Activated CD4-positive, alpha-beta T cell treated with anti-CD3 and anti-CD28 coated beads, Interleukin-2, amount 10 ng/mL, durations not matched to agents 24 days and 14 days (primary cell): ENCODE results near the gene KCNQ5. TPM values are rescaled to one million over a fixed set of nuclear protein-coding genes. Genes with fewer than 3 reads are reported as not detected.

ENCODE experiments used
- DNase-seq: peaks from one replicate; pipeline ENCODE4 v3.0.0; 2022
- H3K27ac Mint-ChIP-seq: one replicate; pipeline ENCODE4 v1.8.0; 2022; ENCODE audit warnings: mild to moderate bottlenecking, mixed read lengths
- H3K27me3 Mint-ChIP-seq: one replicate; pipeline ENCODE4 v1.8.0; 2022; ENCODE audit warnings: mixed read lengths
- H3K36me3 Mint-ChIP-seq: one replicate; pipeline ENCODE4 v1.8.0; 2022; ENCODE audit warnings: low read depth, mild to moderate bottlenecking, mixed read lengths
- H3K4me1 Mint-ChIP-seq: one replicate; pipeline ENCODE4 v1.8.0; 2021; ENCODE audit warnings: mixed read lengths
- H3K4me3 Mint-ChIP-seq: one replicate; pipeline ENCODE4 v1.8.0; 2022; ENCODE audit warnings: mild to moderate bottlenecking, moderate library complexity, mixed read lengths
- H3K9me3 Mint-ChIP-seq: one replicate; pipeline ENCODE4 v1.8.0; 2021; ENCODE audit warnings: mixed read lengths
- intact Hi-C: fragments of 100-400 bp; cut with micrococcal nuclease; formaldehyde crosslinking; loops from one replicate; pipeline ENCODE4 v1.15.1; 2023
- total RNA-seq: library from RNA; stranded (reverse); gene quantifications from 2 replicates; pipeline ENCODE4 v1.2.3, GENCODE V29; 2022

Gene KCNQ5
- total RNA-seq, 1 donor from 2014 or later, result 13.7 TPM

DNA sequence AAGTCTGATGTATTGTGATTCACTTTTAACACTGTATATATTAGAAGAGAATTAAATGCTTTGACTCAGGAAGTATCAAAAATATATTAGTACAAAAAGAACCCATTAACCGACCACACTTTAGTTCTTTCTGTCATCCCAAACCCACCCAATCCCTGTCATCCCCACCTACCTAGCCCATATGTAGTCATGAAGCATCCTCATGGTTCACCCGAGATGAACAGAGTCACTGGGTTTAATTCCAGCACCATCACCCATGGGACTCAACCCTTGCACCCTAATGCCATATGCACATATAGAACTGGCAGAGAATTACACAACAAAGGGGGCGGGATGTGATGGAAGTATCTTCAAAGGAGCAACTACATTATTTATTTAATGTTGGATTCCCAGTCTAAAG is 462.0 kb downstream of the KCNQ5 start:
- Mint-ChIP-seq H3K9me3 (no peaks in the 10 kb centered on the region), H3K27me3 (no peaks in the 10 kb centered on the region), H3K27ac (no peak overlapping the region), H3K4me3 (no peak overlapping the region), H3K4me1 (peaks cover 2% of the 10 kb centered on the region), H3K36me3 (no peaks in the 10 kb centered on the region)
- intact Hi-C loops, result no loop called here
- DNase-seq, result no peak

GRCh38 chr6:73085443-73085871 is 463.6 kb downstream of the KCNQ5 start:
- no peak overlapping the region for H3K4me3 Mint-ChIP-seq
- no peaks in the 10 kb centered on the region for H3K9me3 Mint-ChIP-seq
- DNase-seq, result no peak
- no peaks in the 10 kb centered on the region for H3K36me3 Mint-ChIP-seq
- intact Hi-C loops, result no loop called here
- H3K27me3 Mint-ChIP-seq, result no peaks in the 10 kb centered on the region
- peaks cover 2% of the 10 kb centered on the region for H3K4me1 Mint-ChIP-seq
- no peak overlapping the region for H3K27ac Mint-ChIP-seq

GRCh38 chr6:73086726-73087125 is 464.9 kb downstream of the KCNQ5 start:
- H3K9me3 Mint-ChIP-seq, result peaks cover 4% of the 10 kb centered on the region
- H3K27me3 Mint-ChIP-seq, result no peaks in the 10 kb centered on the region
- peaks cover 2% of the 10 kb centered on the region for H3K4me1 Mint-ChIP-seq
- H3K36me3 Mint-ChIP-seq, result peaks cover 1% of the 10 kb centered on the region
- intact Hi-C loops, result no loop called here
- DNase-seq, result no peak
- H3K27ac Mint-ChIP-seq, result no peak overlapping the region
- no peak overlapping the region for H3K4me3 Mint-ChIP-seq

DNA sequence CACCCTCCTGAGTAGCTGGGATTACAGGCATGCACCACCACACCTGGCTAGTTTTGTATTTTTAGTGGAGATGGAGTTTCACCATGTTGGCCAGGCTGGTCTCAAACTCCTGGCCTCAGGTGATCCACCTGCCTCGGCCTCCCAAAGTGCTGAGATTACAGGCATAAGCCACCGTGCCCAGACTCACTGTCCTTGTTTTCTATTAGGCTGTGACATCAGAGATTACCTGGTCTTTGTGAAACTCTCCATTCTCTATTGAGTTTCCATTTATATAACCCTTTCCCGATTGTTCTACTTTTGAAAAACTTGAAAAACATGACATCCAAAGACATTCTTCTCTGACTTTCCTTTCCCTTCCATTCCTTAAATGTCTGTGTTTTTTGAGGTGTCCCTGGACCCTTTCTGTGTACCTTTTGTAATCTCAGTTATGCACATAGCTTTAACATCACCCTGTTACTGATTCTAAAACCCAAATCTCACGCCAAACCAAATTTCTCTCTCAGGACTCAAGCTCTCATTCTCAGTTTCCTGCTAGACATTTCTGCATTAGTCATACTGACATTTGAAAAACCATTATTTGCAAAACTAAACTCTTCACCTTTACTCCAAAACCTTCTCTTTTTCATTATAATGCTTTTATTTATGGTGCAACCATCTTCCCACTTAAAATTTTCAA is 466.4 kb downstream of the KCNQ5 start:
- Mint-ChIP-seq H3K27ac (no peak overlapping the region), H3K4me3 (no peak overlapping the region), H3K9me3 (peaks cover 6% of the 10 kb centered on the region), H3K4me1 (peaks cover 2% of the 10 kb centered on the region), H3K36me3 (peaks cover 2% of the 10 kb centered on the region), H3K27me3 (no peaks in the 10 kb centered on the region)
- DNase-seq, result no peak
- intact Hi-C loops, result no loop called here

GRCh38 chr6:73104921-73105320 is 483.1 kb downstream of the KCNQ5 start:
- H3K4me1 Mint-ChIP-seq, result no peaks in the 10 kb centered on the region
- H3K4me3 Mint-ChIP-seq, result no peak overlapping the region
- no peaks in the 10 kb centered on the region for H3K36me3 Mint-ChIP-seq
- intact Hi-C loops, result no loop called here
- H3K27me3 Mint-ChIP-seq, result no peaks in the 10 kb centered on the region
- DNase-seq, result no peak
- no peak overlapping the region for H3K27ac Mint-ChIP-seq
- peaks cover 13% of the 10 kb centered on the region for H3K9me3 Mint-ChIP-seq

- intact Hi-C loops, result no loop called here
- Mint-ChIP-seq H3K9me3 (peaks cover 5% of the 10 kb centered on the region), H3K27ac (no peak overlapping the region), H3K36me3 (no peaks in the 10 kb centered on the region), H3K27me3 (no peaks in the 10 kb centered on the region), H3K4me3 (no peak overlapping the region), H3K4me1 (no peaks in the 10 kb centered on the region)
- DNase-seq, result no peak
Observed at GRCh38 chr6:73107016-73107415, 485.2 kb downstream of the KCNQ5 start.

GRCh38 chr6:73108949-73109348 is 487.1 kb downstream of the KCNQ5 start:
- Mint-ChIP-seq H3K4me1 (no peaks in the 10 kb centered on the region), H3K27me3 (no peaks in the 10 kb centered on the region), H3K4me3 (no peak overlapping the region), H3K9me3 (no peaks in the 10 kb centered on the region), H3K27ac (no peak overlapping the region), H3K36me3 (no peaks in the 10 kb centered on the region)
- intact Hi-C loops, result no loop called here
- DNase-seq, result no peak

GRCh38 chr6:73109659-73110058 is 487.8 kb downstream of the KCNQ5 start:
- Mint-ChIP-seq H3K4me3 (no peak overlapping the region), H3K36me3 (no peaks in the 10 kb centered on the region), H3K27ac (no peak overlapping the region), H3K27me3 (no peaks in the 10 kb centered on the region), H3K9me3 (no peaks in the 10 kb centered on the region), H3K4me1 (no peaks in the 10 kb centered on the region)
- intact Hi-C loops, result no loop called here
- no peak for DNase-seq

GRCh38 chr6:73116330-73116729 is 494.5 kb downstream of the KCNQ5 start:
- H3K4me3 Mint-ChIP-seq, result no peak overlapping the region
- no peaks in the 10 kb centered on the region for H3K36me3 Mint-ChIP-seq
- H3K27ac Mint-ChIP-seq, result no peak overlapping the region
- H3K9me3 Mint-ChIP-seq, result no peaks in the 10 kb centered on the region
- intact Hi-C loops, result no loop called here
- no peak for DNase-seq
- H3K4me1 Mint-ChIP-seq, result no peaks in the 10 kb centered on the region
- no peaks in the 10 kb centered on the region for H3K27me3 Mint-ChIP-seq

GRCh38 chr6:73121421-73121993 is 499.6 kb downstream of the KCNQ5 start:
- DNase-seq, result no peak
- no peaks in the 10 kb centered on the region for H3K4me1 Mint-ChIP-seq
- no peaks in the 10 kb centered on the region for H3K27me3 Mint-ChIP-seq
- intact Hi-C loops, result no loop called here
- no peak overlapping the region for H3K27ac Mint-ChIP-seq
- no peak overlapping the region for H3K4me3 Mint-ChIP-seq
- H3K9me3 Mint-ChIP-seq, result no peaks in the 10 kb centered on the region
- H3K36me3 Mint-ChIP-seq, result no peaks in the 10 kb centered on the region

DNA sequence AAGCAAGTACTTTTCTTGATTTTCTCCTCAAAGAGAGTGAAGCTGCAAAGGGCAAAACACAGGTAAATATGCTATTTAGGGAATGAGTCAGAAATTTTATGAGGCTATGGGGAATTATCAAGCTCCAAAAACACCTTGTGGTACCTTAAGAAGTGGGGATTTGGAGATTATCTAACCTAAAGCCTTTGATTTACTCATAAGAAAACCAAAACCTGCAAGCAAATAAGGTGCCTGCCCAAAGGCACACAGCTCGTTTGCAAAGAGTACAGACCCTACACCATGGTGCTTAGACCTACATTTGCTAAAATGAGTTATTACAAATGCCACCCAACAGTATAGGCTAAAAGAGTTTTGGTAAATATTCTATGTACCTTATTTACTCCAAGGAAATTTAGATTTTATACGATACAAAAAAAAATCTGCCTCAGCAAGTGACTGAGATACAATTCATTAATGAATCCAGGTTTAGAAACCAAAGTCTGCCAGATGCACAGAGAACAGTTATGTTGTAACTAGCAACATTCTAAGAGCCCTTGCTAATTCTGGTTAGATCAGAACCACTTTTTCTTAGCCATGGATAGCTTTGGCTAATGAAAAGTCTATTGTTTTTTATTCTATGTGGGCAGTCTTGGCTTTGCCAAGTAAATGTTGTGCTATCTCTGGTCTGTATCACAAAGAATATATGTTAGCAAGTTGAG is 501.9 kb downstream of the KCNQ5 start:
- intact Hi-C loops, result no loop called here

GRCh38 chr6:73129653-73130443 is 508.0 kb downstream of the KCNQ5 start:
- Mint-ChIP-seq H3K27me3 (peaks cover 3% of the 10 kb centered on the region), H3K36me3 (no peaks in the 10 kb centered on the region), H3K27ac (no peak overlapping the region), H3K9me3 (no peaks in the 10 kb centered on the region), H3K4me1 (peaks cover 4% of the 10 kb centered on the region), H3K4me3 (peak overlapping the region; percentile 18)
- intact Hi-C loops, result loop anchor here (1.0 to 10.0 kb wide), 6 partner anchors 51 to 718 kb away; no protein-coding TSS in a partner anchor
- DNase-seq, result peak; percentile 95

More for the DNA sequence above, 501.9 kb downstream of the KCNQ5 start:
- no peak for DNase-seq
- H3K27me3 Mint-ChIP-seq, result no peaks in the 10 kb centered on the region
- no peaks in the 10 kb centered on the region for H3K9me3 Mint-ChIP-seq
- no peaks in the 10 kb centered on the region for H3K4me1 Mint-ChIP-seq
- no peak overlapping the region for H3K4me3 Mint-ChIP-seq
- H3K27ac Mint-ChIP-seq, result no peak overlapping the region
- no peaks in the 10 kb centered on the region for H3K36me3 Mint-ChIP-seq

- Mint-ChIP-seq H3K27me3 (peaks cover 3% of the 10 kb centered on the region), H3K36me3 (no peaks in the 10 kb centered on the region), H3K4me3 (no peak overlapping the region), H3K27ac (no peak overlapping the region), H3K9me3 (no peaks in the 10 kb centered on the region), H3K4me1 (peaks cover 4% of the 10 kb centered on the region)
- no peak for DNase-seq
- intact Hi-C loops, result loop anchor here (2.0 to 10.0 kb wide), 3 partner anchors 49 to 597 kb away; no protein-coding TSS in a partner anchor
Observed at GRCh38 chr6:73131706-73132105, 509.8 kb downstream of the KCNQ5 start.
